Lower lobe of right lung (tissue), 2 donors: ENCODE measurements around the gene FBRSL1. TPM values are rescaled to one million over a fixed set of nuclear protein-coding genes. Genes with fewer than 3 reads are reported as not detected.

Source experiments
- ATAC-seq, 2 donors: fragments of 200-7000 bp; cut with Tn5 transposase; one replicate each; pipeline ENCODE4 v1.9.1; 2020 to 2022; ENCODE audit warnings: mild to moderate bottlenecking in 2 of 2, moderate library complexity in 2 of 2
- DNase-seq: peaks from one replicate; pipeline ENCODE4 v3.0.0-alpha.2; 2020
- H3K27ac ChIP-seq: fragments of 200-600 bp; one replicate; pipeline ENCODE4 v1.8.0; 2022
- H3K27me3 ChIP-seq: fragments of 200-600 bp; one replicate; pipeline ENCODE4 v1.8.0; 2022; ENCODE audit warnings: low read depth
- H3K36me3 ChIP-seq: fragments of 200-600 bp; one replicate; pipeline ENCODE4 v1.8.0; 2022; ENCODE audit warnings: mild to moderate bottlenecking
- H3K4me1 ChIP-seq: fragments of 200-600 bp; one replicate; pipeline ENCODE4 v1.8.0; 2022
- H3K4me3 ChIP-seq: fragments of 200-600 bp; one replicate; pipeline ENCODE4 v1.8.0; 2022; ENCODE audit warnings: mild to moderate bottlenecking
- H3K9me3 ChIP-seq: fragments of 200-600 bp; one replicate; pipeline ENCODE4 v1.8.0; 2022
- intact Hi-C: fragments of 100-400 bp; cut with DNase I; formaldehyde crosslinking; loops from one replicate; pipeline ENCODE4 v1.11.0; 2022
- total RNA-seq: library from RNA; stranded (reverse); fragmentation: NEBNext Ultra II Directional; extraction: Animal tissue kit (Norgen Biotek cat#: 25700); gene quantifications from one replicate; pipeline ENCODE4 v1.2.1, GENCODE V29; 2021
- TF ChIP-seq, protein P1 (sequence below): fragments of 200-600 bp; IDR thresholded peaks from one replicate; pipeline ENCODE4 v1.8.0; 2022; ENCODE audit warnings: antibody characterized with exemption, mild to moderate bottlenecking
- donor health status: DM: no; HTN: yes; CAD: no; lungs with severe emphysema.

Gene FBRSL1
- total RNA-seq, 1 donor from 2014 or later: 47.6 TPM

DNA sequence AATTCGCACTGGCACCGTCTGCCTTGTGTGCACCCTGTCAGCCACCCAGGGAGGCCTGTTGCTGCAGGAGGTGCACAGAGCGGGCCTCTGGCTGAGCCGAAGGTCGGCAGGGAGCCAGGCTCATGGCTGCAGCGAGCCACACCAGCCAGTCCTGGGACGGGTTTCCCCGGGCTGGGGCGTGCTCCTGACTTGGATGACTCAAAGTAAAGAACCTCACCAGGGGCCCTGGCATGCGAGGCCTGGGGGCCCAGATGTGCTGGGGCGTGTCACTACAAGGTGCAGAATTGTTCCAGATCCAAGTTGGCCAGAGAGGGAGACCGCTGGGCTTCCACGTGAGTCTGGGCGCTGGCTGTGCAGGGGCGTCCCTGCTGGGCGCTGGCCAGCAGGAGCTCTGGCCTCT is 34.5 kb downstream of the FBRSL1 start:
- H3K27ac ChIP-seq: no peak overlapping the region
- peaks cover 31% of the 10 kb centered on the region for H3K4me1 ChIP-seq
- no peaks in the 10 kb centered on the region for H3K27me3 ChIP-seq
- DNase-seq (no peak), ATAC-seq (peak in 1 of 2 donors; percentile 7)
- intact Hi-C loops: no loop called here
- TF ChIP-seq, protein P1, sequence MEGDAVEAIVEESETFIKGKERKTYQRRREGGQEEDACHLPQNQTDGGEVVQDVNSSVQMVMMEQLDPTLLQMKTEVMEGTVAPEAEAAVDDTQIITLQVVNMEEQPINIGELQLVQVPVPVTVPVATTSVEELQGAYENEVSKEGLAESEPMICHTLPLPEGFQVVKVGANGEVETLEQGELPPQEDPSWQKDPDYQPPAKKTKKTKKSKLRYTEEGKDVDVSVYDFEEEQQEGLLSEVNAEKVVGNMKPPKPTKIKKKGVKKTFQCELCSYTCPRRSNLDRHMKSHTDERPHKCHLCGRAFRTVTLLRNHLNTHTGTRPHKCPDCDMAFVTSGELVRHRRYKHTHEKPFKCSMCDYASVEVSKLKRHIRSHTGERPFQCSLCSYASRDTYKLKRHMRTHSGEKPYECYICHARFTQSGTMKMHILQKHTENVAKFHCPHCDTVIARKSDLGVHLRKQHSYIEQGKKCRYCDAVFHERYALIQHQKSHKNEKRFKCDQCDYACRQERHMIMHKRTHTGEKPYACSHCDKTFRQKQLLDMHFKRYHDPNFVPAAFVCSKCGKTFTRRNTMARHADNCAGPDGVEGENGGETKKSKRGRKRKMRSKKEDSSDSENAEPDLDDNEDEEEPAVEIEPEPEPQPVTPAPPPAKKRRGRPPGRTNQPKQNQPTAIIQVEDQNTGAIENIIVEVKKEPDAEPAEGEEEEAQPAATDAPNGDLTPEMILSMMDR: no peak
- no peak overlapping the region for H3K4me3 ChIP-seq
- H3K9me3 ChIP-seq: no peaks in the 10 kb centered on the region
- H3K36me3 ChIP-seq: peaks cover 21% of the 10 kb centered on the region

GRCh38 chr12:132525011-132525832 is 35.3 kb downstream of the FBRSL1 start:
- ATAC-seq (no peak), DNase-seq (no peak)
- no peaks in the 10 kb centered on the region for H3K27me3 ChIP-seq
- intact Hi-C loops: no loop called here
- no peak overlapping the region for H3K4me3 ChIP-seq
- no peak overlapping the region for H3K27ac ChIP-seq
- H3K9me3 ChIP-seq: no peaks in the 10 kb centered on the region
- TF ChIP-seq, protein P1: no peak
- peaks cover 30% of the 10 kb centered on the region for H3K4me1 ChIP-seq
- H3K36me3 ChIP-seq: peaks cover 21% of the 10 kb centered on the region

- ATAC-seq (no peak), DNase-seq (no peak)
- peaks cover 23% of the 10 kb centered on the region for H3K4me1 ChIP-seq
- no peaks in the 10 kb centered on the region for H3K27me3 ChIP-seq
- no peaks in the 10 kb centered on the region for H3K9me3 ChIP-seq
- TF ChIP-seq, protein P1: no peak
- intact Hi-C loops: no loop called here
- H3K4me3 ChIP-seq: no peak overlapping the region
- H3K27ac ChIP-seq: no peak overlapping the region
- peaks cover 21% of the 10 kb centered on the region for H3K36me3 ChIP-seq
Measured at GRCh38 chr12:132525833-132526455, 36.0 kb downstream of the FBRSL1 start.

DNA sequence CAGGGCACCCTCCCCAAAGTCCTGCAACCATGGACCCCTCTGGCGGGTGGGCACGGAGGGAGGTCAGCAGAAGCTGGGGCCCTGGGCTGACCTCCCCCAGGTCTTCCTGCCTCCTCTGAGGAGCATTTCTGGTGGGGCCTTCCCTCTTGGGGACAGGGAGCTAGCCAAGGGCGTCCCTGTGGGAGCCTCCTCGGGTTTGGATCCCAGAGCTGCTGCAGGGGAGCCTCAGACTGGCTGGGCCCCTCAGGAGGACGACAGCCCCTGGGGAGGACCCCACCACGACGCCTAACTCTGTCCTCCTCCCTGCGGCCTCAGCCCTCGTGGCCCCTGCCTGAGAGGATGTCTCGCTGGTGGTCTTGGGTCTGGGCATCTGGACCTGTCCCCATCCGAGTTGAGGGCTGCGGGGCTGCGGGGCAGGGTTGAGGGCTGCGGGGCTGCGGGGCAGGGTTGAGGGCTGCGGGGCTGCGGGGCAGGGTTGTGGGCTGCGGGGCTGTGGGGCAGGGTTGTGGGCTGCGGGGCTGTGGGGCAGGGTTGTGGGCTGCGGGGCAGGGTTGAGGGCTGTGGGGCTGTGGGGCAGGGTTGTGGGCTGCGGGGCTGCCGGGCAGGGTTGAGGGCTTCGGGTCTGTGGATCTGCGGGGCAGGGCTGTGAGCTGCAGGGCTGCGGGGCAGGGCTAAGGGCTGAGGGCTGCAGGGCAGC is 37.4 kb downstream of the FBRSL1 start:
- peaks cover 21% of the 10 kb centered on the region for H3K36me3 ChIP-seq

DNA sequence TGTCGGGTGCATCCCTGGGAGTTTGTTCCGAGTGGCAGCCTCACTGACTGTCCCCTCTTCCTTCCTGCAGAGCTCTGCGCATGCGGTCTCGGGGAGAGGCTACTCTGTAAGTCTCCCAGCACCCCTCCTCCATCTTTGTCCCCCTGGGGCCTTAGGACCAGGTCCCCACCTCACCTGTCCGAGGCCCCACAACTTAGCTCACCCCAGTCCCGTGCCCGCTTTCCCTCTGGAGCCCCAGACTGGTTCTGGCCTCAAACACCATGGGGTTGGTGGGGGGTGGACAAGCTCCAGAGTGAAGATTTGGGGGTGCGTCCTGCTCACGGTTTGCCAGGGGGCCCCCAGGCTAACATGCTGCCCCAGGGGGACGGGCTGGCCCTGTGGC is 37.9 kb downstream of the FBRSL1 start:
- Histone ChIP-seq H3K36me3 (peaks cover 21% of the 10 kb centered on the region), H3K27ac (no peak overlapping the region), H3K4me1 (peaks cover 13% of the 10 kb centered on the region), H3K9me3 (no peaks in the 10 kb centered on the region), H3K27me3 (no peaks in the 10 kb centered on the region), H3K4me3 (no peak overlapping the region)
- intact Hi-C loops: no loop called here
- no peak for ATAC-seq
- TF ChIP-seq, protein P1: no peak
- DNase-seq: no peak

More for the DNA sequence above, 37.4 kb downstream of the FBRSL1 start:
- Histone ChIP-seq H3K27me3 (no peaks in the 10 kb centered on the region), H3K9me3 (no peaks in the 10 kb centered on the region), H3K27ac (no peak overlapping the region), H3K4me3 (no peak overlapping the region), H3K4me1 (peaks cover 13% of the 10 kb centered on the region)
- DNase-seq (no peak), ATAC-seq (no peak)
- intact Hi-C loops: no loop called here
- TF ChIP-seq, protein P1: no peak
